Measurements from ENCODE around the gene NMT1. TPM values are rescaled to one million over a fixed set of nuclear protein-coding genes. Genes with fewer than 3 reads are reported as not detected.

The NMT1 gene
- 75.4 and 90.8 TPM in 2 replicates for total RNA-seq

DNA sequence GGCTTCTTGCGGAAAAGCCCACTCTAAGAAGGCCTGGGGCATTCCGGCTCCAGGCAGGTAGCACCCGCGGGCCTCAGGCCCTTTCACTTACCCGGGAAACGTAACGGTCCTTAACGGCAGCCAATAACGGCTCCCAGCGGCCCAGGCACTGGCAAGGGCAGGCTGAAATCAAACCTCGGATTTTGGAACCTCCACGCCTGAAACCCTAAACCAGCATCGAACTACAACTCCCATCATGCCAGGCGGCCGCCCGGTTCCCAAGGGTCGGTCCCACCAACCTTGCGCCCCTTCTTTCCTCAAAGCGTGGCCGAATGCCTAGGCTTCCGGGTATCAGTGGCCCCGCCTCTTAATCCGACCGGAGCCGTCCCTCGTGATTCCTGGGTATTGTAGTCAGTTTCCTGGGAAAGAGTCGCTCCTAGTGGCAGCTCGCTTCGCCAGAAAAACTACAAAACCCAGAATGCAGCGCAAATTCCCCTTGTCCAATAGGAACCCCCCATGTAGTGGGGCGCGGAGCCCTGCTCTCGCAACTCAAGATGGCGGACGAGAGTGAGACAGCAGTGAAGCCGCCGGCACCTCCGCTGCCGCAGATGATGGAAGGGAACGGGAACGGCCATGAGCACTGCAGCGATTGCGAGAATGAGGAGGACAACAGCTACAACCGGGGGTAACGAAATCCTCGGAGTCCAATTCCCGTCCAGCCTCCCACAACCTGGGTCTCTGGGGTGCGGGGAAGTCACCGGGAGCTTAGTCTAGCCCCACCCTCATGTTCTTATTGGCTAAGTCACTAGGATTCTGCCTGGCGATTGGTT is at the start of gene NMT1:
NMT1 (plus strand) TSS at position 521 of the 809 bp plus-strand sequence; CDS start at position 534, 13 bp downstream.

DNA sequence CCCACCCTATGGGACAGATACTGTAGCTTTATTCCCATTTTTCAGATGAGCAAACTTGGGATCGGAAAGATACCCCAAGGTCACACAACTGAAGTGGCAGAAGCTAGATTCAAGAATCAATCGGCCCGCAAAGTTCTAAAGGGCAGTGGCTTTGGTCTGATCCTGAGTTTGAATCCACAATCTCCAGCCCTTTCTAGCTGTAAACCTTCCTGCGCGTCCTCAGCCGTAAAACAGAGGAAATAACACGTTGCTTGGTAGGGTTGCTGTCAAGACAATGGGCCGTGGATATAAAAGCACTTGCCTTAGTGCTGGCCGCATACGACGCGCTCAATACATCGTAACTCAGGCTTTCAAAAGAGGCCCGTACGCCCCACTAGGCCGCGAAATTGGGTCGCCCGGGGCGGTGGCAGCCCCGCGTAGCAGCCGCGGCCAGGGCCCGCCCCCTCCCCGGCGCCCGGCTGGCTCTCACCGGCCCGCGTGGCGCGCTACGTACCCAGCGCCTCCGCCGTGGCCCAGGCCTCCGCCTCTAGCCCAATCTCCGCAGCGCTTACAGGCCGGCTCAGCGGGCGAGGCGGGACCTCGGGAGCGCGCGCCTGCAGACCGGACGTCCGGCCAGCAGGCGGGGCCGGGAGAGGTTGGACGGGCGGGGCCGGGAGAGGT is 9.9 kb upstream of the NMT1 start, which contains the start of gene DCAKD:
DCAKD (minus strand) TSS at position 573 of the 660 bp plus-strand sequence. CDS start 16,747 bp downstream, outside the sequence.

DNA sequence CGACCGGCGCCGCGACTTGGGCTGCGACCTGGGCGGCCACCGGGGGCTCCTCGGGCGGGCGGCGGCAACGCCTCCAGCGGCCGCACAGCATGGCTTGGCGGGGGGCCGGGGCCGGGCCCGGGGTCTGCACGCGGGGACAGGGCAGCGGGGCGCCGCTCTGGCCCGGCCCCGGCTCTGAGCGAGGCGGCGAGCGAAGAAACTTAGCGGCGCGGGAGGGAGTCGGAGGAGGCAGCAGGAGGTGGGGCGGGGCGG is 71.1 kb downstream of the NMT1 start, which contains the start of gene PLCD3:
PLCD3 (minus strand) TSS at position 196 of the 252 bp plus-strand sequence; CDS start at position 91, 105 bp downstream.

DNA sequence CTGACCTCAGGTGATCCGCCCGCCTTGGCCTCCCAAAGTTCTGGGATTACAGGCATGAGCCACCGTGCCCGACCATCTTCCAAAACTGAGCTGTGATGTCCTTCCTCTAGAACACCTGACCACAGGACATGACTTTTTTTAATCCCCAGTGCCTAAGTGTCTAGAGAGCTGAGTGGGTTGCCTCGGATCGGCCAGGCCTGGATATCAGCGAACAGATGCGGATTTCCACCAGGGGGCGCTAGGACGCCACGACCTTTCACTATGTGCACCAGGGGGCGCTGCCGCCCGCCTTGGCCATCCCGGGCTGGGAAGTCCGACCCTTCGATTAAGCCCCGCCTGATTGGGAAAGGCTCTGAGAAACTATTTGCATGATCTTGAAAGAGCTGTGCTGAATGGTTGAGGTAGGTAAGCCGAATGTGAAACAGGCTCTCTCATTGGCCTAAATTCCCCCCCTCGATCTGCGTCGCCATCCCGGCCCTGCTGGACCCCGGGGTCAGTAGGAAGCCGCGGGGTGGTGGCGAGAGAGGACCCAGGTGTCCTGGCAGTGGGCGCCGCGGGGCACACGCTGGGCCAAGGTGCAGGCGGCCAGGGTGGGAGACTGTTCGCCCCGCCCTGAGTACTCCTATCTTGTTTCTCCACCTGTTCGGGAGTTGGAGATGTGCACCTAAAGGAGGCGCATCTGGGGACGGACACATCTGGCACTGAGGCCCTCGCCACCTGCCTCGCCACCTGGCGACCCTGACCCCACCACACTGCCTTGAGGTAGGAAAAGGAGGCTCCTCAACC is 74.3 kb downstream of the NMT1 start, which contains the start of gene ACBD4:
ACBD4 (plus strand) TSS at position 496 of the 786 bp plus-strand sequence. CDS start 458 bp downstream, outside the sequence.

DNA sequence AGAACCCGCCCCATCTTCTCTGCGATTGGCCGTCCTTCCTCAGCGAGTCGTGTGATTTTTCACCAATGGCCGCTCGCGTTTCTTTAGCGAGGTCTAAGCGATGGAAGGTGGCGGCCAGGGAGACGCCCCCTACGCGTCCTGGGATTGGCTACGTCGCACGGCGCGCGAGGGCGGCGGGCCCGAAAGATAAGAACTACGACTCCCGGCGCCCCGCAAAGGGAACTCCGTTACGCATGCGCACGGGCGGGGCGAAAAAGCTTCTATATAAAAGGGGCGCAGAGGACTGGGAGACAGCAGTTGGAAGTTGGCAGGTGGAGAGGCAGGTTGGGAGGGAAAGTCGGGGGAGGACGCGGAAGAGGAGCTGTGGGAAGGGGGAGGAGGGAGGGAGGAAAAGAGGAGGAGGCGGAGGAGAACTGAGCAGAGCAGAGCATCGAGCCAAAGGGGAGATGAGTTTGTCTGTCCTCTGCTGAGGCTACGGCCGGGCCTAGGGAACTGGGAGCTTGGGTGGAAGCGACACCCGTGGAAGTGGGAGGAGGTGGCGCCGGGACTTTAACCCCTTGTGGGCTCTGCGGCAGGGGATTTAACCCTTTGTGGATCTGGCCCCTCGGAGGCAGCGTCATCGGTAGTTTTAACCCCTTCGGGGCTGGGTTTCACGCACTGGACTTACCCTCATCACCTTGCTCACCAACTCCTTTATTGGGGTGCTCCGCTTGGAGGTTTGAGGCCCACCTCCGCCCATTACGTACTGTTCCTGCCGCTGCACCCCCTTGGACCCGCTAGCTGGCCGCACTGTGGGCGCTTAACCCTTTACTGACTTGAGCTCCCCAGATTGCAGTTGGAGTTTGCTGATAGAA is 87.3 kb downstream of the NMT1 start, which contains the start of gene HEXIM1:
HEXIM1 (plus strand) TSS at position 293 of the 854 bp plus-strand sequence. CDS start 716 bp downstream, outside the sequence.

Small RNA genes lying within 50 kb of the gene (small RNA-seq; reads per million reads assigned to genes)
- gene MIR6784 (not detected), gene RF00019 (not detected)

Other genes with a start within 250 kb of the NMT1 start
- gene GJC1, start 231.0 kb upstream of the NMT1 start, total RNA-seq: 3.3 and 14.6 TPM in 2 replicates
- not detected in 2 replicates for gene HIGD1B, start 213.4 kb upstream of the NMT1 start, total RNA-seq
- 134 and 180 TPM in 2 replicates for gene EFTUD2, start 161.9 kb upstream of the NMT1 start, total RNA-seq
- 0.86 TPM in 1 of 2 replicates, not detected in the other for gene GFAP, start 145.8 kb upstream of the NMT1 start, total RNA-seq
- gene KIF18B, start 113.5 kb upstream of the NMT1 start, total RNA-seq: 4.2 and 8.8 TPM in 2 replicates
- gene C1QL1, start 93.0 kb upstream of the NMT1 start, total RNA-seq: not detected in 2 replicates
- 22.3 and 51.0 TPM in 2 replicates for gene DCAKD, start 9.7 kb upstream of the NMT1 start, total RNA-seq
- 47.4 and 52.1 TPM in 2 replicates for gene PLCD3, start 71.2 kb downstream of the NMT1 start, total RNA-seq
- 3.5 and 6.5 TPM in 2 replicates for gene ACBD4, start 74.4 kb downstream of the NMT1 start, total RNA-seq
- 8.1 and 8.2 TPM in 2 replicates for gene HEXIM1, start 87.2 kb downstream of the NMT1 start, total RNA-seq
- gene HEXIM2, start 100.6 kb downstream of the NMT1 start, total RNA-seq: 2.8 and 4.2 TPM in 2 replicates
- 3.0 and 3.3 TPM in 2 replicates for gene FMNL1, start 160.6 kb downstream of the NMT1 start, total RNA-seq
- gene SPATA32, start 200.8 kb downstream of the NMT1 start, total RNA-seq: not detected in 2 replicates

All from vein endothelial cell (primary cell).